Fibroblast of villous mesenchyme (primary cell): ENCODE measurements around the gene TMEM212. TPM values are rescaled to one million over a fixed set of nuclear protein-coding genes. Genes with fewer than 3 reads are reported as not detected.
A peak's percentile ranks its signal among the peaks of the same experiment; 100 is the strongest.
"Not testable (repeated sequence)": the region's sequence is repeated elsewhere in the genome, so short reads cannot be mapped to it uniquely, and the experiment has no call there.

ENCODE experiments used
- DNase-seq: peaks from one replicate; pipeline ENCODE4 v3.0.0-alpha.2; 2010; ENCODE audit warnings: low read depth
- H3K4me3 ChIP-seq: 2 replicates; pipeline ENCODE4 v1.5.1; 2011; ENCODE audit warnings: low read depth, mild to moderate bottlenecking, low read length
- total RNA-seq: library from RNA; depleted of rRNA; stranded (reverse); fragments of >200 nt; gene quantifications from 2 replicates; pipeline ENCODE4 v1.2.3, GENCODE V29; 2012
- TF ChIP-seq, protein P1 (sequence below): IDR thresholded peaks from 2 replicates; pipeline ENCODE4 v1.5.1; 2012; ENCODE audit warnings: low read depth, mild to moderate bottlenecking, low read length; ENCODE audit not compliant: insufficient read depth

The TMEM212 gene
- total RNA-seq, 1 donor = not detected

DNA sequence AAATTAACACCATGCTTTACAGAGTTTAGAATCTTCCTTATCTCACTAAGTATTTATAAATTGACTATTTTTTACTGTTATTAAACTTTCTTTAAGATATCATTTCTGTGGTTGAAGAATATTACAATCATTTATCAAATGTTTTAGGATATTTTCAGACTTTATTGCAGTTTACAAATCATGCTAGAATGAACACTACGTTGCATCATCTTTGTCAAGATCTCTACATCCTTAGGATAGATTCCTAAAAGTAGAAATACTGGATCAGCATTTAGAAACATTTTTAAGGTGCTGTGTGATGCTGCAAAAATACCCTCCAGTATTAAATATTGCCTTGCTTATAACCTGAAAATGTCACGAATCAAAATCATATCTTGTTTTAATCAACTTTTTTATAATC, 30.3 kb upstream of the TMEM212 start:
- TF ChIP-seq, protein P1, sequence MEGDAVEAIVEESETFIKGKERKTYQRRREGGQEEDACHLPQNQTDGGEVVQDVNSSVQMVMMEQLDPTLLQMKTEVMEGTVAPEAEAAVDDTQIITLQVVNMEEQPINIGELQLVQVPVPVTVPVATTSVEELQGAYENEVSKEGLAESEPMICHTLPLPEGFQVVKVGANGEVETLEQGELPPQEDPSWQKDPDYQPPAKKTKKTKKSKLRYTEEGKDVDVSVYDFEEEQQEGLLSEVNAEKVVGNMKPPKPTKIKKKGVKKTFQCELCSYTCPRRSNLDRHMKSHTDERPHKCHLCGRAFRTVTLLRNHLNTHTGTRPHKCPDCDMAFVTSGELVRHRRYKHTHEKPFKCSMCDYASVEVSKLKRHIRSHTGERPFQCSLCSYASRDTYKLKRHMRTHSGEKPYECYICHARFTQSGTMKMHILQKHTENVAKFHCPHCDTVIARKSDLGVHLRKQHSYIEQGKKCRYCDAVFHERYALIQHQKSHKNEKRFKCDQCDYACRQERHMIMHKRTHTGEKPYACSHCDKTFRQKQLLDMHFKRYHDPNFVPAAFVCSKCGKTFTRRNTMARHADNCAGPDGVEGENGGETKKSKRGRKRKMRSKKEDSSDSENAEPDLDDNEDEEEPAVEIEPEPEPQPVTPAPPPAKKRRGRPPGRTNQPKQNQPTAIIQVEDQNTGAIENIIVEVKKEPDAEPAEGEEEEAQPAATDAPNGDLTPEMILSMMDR = no peak
- no peak overlapping the region for H3K4me3 ChIP-seq
- DNase-seq = peak; percentile 49

DNA sequence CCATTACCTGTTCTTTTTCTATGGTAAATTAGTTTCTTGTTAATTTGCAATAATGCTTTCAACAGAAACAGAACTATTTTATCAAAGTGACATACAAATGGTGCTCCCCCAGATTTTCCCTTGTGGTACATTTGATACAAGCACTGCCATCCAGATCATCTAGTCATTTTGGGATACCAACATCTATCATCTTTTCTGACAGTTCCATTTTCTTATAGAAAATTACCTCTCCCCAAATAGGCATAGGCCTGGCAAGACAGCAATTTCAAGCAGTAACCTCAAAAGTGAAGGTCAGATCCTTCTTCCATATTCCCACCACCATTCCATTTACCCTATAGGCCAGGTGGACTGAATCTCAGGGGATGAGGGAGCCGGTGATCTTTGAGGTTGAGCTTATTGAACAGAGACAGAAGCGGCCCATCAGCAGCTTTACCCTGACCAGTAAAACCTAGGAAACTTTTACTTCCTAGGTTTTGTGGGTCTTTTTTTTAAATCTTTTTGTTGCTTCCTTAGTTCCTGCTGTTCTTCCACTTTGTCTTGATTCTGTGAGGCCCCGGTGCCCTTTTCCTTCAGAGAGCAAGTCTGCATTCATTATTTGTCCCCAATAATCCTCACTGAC, 29.8 kb upstream of the TMEM212 start:
- no peak for DNase-seq
- TF ChIP-seq, protein P1 = no peak
- no peak overlapping the region for H3K4me3 ChIP-seq

DNA sequence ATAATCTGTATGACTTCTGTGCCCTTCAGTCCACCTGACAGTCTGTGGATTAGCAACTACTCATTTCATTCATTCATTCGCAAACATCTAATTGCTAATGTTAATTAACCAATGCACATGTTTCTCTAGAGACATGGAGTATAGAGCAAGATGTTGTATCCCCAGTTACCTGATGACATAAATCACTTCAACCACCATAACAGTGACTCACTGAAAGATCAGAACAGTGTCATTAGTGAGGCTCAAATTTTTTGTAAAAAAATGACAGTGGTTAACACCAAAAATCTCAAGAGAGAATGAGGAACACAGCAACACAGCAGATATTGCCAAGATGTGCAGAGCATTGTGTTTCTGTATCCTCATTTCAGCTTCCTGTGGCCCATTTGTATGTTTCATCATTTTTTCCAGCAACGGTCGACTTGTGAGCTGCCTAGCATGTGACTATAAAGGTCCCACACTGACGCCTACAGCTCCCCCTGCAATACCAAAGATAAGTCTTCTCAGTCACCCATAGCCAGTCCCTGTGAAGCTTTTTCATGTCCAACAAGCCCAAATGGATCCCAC, 29.2 kb upstream of the TMEM212 start:
- TF ChIP-seq, protein P1 = no peak
- H3K4me3 ChIP-seq = no peak overlapping the region
- peak; percentile 50 for DNase-seq

DNA sequence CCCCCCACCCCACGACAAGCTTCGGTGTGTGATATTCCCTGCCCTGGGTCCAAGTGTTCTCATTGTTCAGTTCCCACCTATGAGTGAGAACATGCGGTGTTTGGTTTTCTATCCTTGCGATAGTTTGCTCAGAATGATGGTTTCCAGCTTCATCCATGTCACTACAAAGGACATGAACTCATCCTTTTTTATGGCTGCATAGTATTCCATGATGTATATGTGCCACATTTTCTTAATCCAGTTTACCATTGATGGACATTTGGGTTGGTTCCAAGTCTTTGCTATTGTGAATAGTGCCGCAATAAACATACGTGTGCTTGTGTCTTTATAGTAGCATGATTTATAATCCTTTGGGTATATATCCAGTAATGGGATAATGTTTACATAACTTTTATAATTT, 28.5 kb upstream of the TMEM212 start:
- H3K4me3 ChIP-seq, DNase-seq: not testable (repeated sequence)

DNA sequence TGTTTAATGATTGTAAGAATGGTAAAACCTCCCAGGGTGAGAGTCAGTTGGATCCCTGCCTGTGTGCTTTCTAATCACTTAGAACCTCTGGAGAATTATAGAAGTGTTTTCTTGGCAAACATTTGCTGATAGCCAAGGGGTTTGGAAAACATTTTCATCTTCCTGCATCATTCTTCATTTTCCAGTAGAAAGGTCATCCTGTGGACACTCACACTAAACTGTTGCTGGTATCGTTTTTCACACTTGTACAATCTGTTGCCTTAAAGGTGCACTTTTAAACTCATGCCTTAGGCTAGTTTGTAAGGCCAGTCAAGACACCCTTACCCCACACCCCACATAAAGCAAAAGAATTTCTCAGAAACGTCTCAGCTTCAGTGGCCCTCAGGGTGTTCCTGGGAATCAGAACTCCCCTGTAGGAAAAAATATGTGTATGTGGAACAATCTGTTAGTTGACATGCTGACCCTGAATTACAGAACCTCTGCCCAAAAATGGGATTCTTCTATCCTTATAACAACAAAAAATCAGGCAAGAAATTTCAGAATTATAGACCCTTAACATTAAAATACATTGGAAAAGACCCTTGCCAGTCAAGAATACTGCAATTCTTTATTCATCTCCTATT, 27.1 kb upstream of the TMEM212 start:
- peak; percentile 78 for DNase-seq
- no peak overlapping the region for H3K4me3 ChIP-seq
- TF ChIP-seq, protein P1 = no peak

DNA sequence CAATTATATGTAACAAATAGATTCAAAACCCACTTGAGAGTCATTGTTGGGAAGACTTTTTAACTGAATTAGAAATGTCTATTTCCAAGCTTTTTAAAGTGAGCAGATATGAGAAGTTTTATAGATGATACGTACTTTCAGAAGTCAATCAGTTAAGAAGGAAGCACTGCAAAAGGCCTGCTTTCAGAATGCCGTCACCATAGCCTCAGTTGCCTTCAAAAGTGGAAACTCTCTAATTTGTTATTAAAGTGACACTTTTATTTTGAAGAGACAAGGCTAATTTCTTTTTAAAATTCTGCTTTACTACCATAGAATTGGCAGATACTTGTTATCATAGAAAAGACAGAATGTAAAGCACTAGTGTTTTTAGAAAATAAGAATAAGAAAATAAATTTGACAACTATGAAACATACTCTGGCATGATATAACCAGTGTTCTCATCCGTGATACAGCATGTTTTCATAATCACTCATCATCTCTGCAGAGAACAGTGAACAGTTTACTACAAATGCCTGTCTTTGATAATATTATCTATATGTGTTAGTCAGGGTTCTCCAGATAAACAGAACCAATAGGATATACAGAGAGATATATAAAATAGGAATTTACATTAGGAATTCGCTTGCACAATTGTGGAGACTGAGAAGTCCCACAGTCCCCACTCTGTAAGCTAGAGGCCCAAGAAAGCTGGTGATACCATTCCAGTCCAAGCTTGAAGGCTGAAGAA, 25.9 kb upstream of the TMEM212 start:
- H3K4me3 ChIP-seq = no peak overlapping the region
- TF ChIP-seq, protein P1 = no peak
- peak; percentile 79 for DNase-seq

DNA sequence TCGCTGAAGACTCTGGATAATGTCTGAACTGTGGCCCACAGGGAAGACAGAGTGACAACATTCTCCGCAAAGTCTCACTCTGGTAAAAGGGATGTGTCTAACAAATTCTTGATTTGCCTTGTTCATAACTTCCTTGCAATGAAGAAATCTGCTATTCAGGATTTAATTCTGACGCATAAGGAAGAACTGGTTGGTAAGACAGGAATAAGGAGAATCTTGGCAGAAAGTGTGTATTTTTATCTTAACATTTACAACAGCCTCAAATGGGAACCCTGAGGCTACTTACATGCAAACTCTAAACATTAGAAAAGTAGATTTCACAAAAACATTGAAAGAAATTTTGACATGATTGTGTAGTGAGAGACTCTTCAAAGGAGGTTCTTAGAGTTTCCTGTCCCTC, 22.1 kb upstream of the TMEM212 start:
- DNase-seq = no peak
- TF ChIP-seq, protein P1 = no peak
- no peak overlapping the region for H3K4me3 ChIP-seq
